KOPT-K1 (cell line): ENCODE measurements around the gene SLC50A1.
A peak's percentile ranks its signal among the peaks of the same experiment; 100 is the strongest.

Experiments
- H3K27ac ChIP-seq: fragments of 200-600 bp; sonication (generic); 2 replicates; pipeline ENCODE4 v1.5.1; 2016; ENCODE audit warnings: antibody characterized with exemption, mild to moderate bottlenecking, low read depth, low read length; ENCODE audit not compliant: poor library complexity, severe bottlenecking
- H3K36me3 ChIP-seq: fragments of 200-600 bp; sonication (generic); 2 replicates; pipeline ENCODE4 v1.5.1; 2017; ENCODE audit warnings: antibody characterized with exemption, mild to moderate bottlenecking, low read length, moderate library complexity; ENCODE audit not compliant: insufficient read depth
- H3K9me3 ChIP-seq: fragments of 200-600 bp; sonication (generic); 2 replicates; pipeline ENCODE4 v1.5.1; 2017; ENCODE audit warnings: antibody characterized with exemption, low read length, mild to moderate bottlenecking; ENCODE audit not compliant: insufficient read depth, poor library complexity, severe bottlenecking

The SLC50A1 gene

GRCh38 chr1:155135415-155136028 lies at the start of gene SLC50A1:
Gene SLC50A1 (plus strand): TSS chr1:155135852. CDS start chr1:155135912, 60 bp downstream.
- Histone ChIP-seq H3K27ac (peak within 1 kb of the TSS; percentile 93), H3K36me3 (no peaks in the 10 kb centered on the region), H3K9me3 (no peaks in the 10 kb centered on the region)

GRCh38 chr1:155086128-155086741 lies 49.4 kb upstream of the SLC50A1 start:
- Histone ChIP-seq H3K36me3 (no peaks in the 10 kb centered on the region), H3K9me3 (no peaks in the 10 kb centered on the region), H3K27ac (no peak overlapping the region)

- Histone ChIP-seq H3K36me3 (no peaks in the 10 kb centered on the region), H3K9me3 (no peaks in the 10 kb centered on the region), H3K27ac (no peak overlapping the region)
These were observed 48.7 kb upstream of the SLC50A1 start for GRCh38 chr1:155086856-155087535.

- no peak overlapping the region for H3K27ac ChIP-seq
- no peaks in the 10 kb centered on the region for H3K9me3 ChIP-seq
- no peaks in the 10 kb centered on the region for H3K36me3 ChIP-seq
These were observed 44.3 kb upstream of the SLC50A1 start for GRCh38 chr1:155091071-155092051.

DNA sequence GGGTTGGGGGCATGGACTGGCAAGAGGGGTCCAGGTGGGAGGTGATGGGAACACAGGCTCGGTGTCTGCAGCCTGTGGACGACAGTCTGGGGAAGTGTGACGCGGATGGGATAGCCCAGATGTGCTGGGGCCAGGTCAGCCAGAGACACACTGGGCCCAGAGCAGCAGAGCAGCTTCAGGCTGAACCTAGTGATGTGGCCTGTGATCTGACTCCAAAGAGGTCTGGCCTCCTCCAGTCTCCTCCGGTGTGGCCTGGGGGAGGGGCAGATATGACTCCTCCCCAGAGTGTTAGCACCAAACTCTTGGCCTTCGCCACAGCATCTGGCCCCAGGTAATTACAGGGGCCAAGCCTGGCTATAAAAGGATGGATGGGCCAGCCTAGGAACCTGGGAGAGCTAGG lies 43.5 kb upstream of the SLC50A1 start:
- Histone ChIP-seq H3K9me3 (no peaks in the 10 kb centered on the region), H3K27ac (no peak overlapping the region), H3K36me3 (no peaks in the 10 kb centered on the region)

DNA sequence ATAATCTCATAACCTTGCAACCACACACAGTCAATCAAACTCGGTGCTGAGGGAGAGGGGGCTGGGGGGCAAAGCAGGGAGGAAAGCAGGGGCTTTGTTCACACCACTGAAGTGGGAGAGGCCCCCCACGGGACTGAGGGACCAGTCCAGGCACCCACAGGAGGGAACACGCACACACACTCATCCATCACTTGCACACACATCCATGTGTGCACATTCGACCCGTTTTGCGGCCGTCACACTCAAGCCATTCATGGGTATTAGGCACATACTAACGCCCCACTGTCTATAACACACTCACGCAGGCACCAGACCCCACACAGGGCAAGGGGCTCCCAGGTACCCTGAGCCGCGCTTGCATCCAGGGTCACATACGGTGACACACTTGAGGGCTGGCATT lies 43.0 kb upstream of the SLC50A1 start:
- no peak overlapping the region for H3K27ac ChIP-seq
- no peaks in the 10 kb centered on the region for H3K9me3 ChIP-seq
- no peaks in the 10 kb centered on the region for H3K36me3 ChIP-seq

GRCh38 chr1:155093911-155094621 lies 41.6 kb upstream of the SLC50A1 start:
- Histone ChIP-seq H3K36me3 (no peaks in the 10 kb centered on the region), H3K27ac (no peak overlapping the region), H3K9me3 (no peaks in the 10 kb centered on the region)

DNA sequence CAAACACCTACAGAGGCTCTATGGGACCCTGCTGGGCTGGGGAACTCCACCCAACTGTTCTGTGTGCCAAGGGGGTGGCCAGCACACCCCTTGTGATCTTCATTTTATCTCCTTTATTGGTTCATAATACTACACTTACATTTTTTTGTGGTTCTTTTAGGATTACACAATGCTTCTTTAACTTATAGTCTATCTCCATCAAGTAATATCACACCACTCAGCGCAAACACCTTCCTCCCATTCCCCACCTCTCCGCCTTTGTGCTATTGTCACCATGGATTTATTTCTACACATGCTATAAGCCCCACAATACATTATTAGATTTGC lies 41.1 kb upstream of the SLC50A1 start:
- no peak overlapping the region for H3K27ac ChIP-seq
- H3K36me3 ChIP-seq = no peaks in the 10 kb centered on the region
- no peaks in the 10 kb centered on the region for H3K9me3 ChIP-seq

DNA sequence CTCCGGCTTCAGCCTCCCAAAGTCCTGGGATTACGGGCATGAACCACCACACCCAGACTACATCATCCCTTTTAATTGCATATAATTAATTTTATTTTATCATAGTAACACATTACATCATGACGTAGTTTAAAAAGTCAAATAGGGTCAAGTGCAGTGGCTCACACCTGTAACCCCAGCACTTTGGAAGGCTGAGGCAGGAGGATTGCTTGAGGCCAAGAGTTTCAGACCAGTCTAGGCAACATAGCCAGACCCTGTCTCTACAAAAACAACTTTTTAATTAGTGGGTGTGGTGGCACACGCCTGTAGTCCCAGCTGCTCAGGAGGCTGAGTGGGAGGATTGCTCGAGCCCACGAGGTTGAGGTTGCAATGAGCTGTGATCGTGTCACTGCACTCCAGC lies 36.3 kb upstream of the SLC50A1 start:
- Histone ChIP-seq H3K9me3 (no peaks in the 10 kb centered on the region), H3K27ac (no peak overlapping the region), H3K36me3 (no peaks in the 10 kb centered on the region)

DNA sequence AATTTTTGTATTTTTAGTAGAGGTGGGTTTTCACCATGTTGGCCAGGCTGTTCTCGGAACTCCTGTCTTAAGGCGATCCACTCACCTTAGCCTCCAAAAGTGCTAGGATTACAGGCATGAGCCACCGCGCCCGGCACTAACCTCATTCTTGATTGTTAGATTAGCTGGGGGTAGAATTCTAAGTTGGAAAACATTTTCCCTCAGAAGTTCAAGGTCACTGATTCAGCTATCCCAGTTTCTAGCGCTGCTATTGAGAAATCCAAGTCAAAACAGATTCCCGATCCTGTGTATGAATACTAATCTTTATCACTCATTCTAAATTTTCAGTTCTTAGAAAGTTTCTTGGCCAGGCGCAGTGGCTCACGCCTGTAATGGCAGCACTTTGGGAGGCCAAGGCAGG lies 32.3 kb upstream of the SLC50A1 start:
- Histone ChIP-seq H3K9me3 (no peaks in the 10 kb centered on the region), H3K27ac (no peak overlapping the region), H3K36me3 (no peaks in the 10 kb centered on the region)

DNA sequence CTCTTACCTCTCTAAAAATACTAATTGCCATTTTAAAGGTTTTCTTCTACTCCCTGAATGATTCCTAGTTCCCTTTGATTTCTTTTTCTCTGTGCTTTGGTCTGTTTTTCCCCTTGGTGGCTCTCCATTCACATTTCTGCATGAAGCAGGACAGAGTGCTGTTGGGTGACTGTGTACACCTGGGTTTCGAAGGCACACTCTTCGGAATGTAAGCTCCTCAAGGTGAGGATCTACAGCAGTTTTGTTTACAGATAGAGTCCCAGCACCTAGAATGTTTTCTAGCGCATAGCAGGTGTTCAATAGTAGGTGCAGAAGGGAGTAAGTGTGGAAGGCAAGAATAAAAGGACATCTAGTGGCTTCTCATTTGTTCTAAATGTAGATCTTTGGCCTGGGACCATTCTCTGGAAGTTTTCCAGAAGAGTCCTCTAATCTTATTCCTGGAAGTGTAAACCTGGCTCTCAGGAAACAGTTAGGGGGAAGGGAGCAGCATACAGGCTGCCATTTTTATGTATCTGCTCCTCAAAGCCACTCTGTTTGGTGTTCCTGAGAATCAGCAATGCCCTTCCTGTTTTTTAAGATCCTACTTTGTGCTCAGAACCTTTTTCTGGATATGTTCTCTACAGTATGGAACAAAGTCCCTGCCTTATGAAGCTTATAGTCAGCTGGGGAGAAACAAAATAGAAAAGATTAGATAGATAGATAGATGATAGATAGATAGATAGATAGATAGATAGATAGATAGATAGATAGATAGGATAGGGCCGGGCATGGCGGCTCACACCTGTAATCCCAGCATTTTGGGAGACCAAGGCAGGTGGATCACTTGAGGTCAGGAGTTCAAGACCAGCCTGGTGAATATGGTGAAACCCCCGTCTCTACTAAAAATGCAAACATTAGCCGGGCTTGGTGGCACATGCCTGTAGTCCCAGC lies 30.8 kb upstream of the SLC50A1 start:
- Histone ChIP-seq H3K27ac (no peak overlapping the region), H3K9me3 (no peaks in the 10 kb centered on the region), H3K36me3 (no peaks in the 10 kb centered on the region)

GRCh38 chr1:155105604-155106011 lies 30.0 kb upstream of the SLC50A1 start:
- Histone ChIP-seq H3K27ac (no peak overlapping the region), H3K9me3 (no peaks in the 10 kb centered on the region), H3K36me3 (no peaks in the 10 kb centered on the region)

DNA sequence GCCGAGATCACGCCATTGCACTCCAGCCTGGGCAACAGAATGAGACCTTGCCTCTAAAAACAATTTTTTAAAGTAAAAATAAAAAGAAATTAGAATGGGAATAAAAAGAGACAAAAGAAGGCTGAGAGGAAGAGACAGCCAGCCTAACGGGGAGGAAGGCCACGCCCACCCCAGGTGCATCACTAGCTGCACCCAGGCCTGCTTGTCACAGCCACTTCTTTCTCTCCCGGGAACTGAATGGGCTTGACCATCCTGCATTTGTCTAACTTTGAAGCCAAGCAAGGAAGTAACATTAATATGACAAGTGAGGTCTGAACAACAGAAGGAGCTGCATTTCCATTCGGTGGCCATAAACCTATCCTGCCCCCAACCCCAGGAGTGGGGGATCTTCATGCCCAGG lies 28.8 kb upstream of the SLC50A1 start:
- H3K9me3 ChIP-seq = no peaks in the 10 kb centered on the region
- H3K27ac ChIP-seq = no peak overlapping the region
- H3K36me3 ChIP-seq = no peaks in the 10 kb centered on the region
